NB4 (cell line): ENCODE data around the gene ASCC1.

ENCODE experiments used
- DNase-seq: peaks from one replicate; pipeline ENCODE4 v3.0.0; 2010; ENCODE audit warnings: low read depth
- H3K4me3 ChIP-seq: one replicate; pipeline ENCODE4 v1.5.1; 2011; ENCODE audit warnings: mild to moderate bottlenecking, low read depth, low read length, moderate library complexity
- MYC ChIP-seq: IDR thresholded peaks from 2 replicates; pipeline ENCODE4 v1.6.1; 2011; ENCODE audit warnings: low read depth, low read length
- POLR2A ChIP-seq: IDR thresholded peaks from 2 replicates; pipeline ENCODE4 v1.6.1; 2011; ENCODE audit warnings: mild to moderate bottlenecking; ENCODE audit not compliant: insufficient read length; ENCODE audit errors: extremely low read depth
- TF ChIP-seq, protein P1 (sequence below): IDR thresholded peaks from 2 replicates; pipeline ENCODE4 v1.6.1; 2011; ENCODE audit warnings: low read depth, low read length
- TF ChIP-seq, protein P2 (sequence below): IDR thresholded peaks from one replicate; pipeline ENCODE4 v1.5.1; 2012; ENCODE audit warnings: low read depth, low read length

Gene ASCC1

DNA sequence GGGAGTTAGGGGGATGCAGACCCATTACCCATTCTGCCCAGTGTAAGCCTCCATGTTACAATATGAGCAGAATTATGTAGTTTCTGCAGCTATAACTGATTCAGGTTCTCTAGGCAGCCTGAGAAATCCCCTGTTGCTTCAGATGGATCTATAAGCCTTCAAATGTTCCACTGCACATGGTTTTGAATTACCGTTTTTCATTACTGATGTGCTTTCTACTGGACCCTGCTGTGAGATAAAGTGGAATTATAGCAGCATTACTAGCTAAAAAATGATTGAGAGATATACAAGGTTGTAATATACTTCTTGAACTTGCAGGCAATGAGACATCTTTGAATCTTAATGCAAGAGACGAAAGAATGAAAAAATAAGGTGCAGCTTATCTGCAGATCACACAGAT lies 38.6 kb downstream of the ASCC1 start:
- no peak for DNase-seq
- no peak for TF ChIP-seq POLR2A
- H3K4me3 ChIP-seq: no peak overlapping the region

DNA sequence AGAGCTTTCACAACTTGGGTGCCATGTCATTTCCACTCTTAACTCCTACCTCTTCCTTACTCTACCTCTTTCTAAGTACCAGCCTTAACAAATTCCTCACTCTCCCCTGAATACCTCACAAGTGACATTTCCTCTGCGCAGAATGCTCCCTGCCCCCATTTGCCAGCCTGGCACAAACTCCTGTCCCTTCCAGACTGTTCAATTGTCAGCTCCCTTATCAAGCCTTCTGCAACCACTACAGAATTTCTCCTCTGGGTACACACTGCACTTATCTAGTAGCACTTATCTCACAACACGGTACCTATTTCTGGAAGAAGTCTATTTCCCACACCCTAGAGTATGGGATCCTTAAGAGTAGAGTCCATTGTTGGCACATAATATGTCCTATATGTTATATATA lies 39.4 kb downstream of the ASCC1 start:
- no peak overlapping the region for H3K4me3 ChIP-seq
- no peak for DNase-seq
- TF ChIP-seq POLR2A (no peak), MYC (no peak)
- TF ChIP-seq, protein P1, sequence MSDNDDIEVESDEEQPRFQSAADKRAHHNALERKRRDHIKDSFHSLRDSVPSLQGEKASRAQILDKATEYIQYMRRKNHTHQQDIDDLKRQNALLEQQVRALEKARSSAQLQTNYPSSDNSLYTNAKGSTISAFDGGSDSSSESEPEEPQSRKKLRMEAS: no peak
- TF ChIP-seq, protein P2, sequence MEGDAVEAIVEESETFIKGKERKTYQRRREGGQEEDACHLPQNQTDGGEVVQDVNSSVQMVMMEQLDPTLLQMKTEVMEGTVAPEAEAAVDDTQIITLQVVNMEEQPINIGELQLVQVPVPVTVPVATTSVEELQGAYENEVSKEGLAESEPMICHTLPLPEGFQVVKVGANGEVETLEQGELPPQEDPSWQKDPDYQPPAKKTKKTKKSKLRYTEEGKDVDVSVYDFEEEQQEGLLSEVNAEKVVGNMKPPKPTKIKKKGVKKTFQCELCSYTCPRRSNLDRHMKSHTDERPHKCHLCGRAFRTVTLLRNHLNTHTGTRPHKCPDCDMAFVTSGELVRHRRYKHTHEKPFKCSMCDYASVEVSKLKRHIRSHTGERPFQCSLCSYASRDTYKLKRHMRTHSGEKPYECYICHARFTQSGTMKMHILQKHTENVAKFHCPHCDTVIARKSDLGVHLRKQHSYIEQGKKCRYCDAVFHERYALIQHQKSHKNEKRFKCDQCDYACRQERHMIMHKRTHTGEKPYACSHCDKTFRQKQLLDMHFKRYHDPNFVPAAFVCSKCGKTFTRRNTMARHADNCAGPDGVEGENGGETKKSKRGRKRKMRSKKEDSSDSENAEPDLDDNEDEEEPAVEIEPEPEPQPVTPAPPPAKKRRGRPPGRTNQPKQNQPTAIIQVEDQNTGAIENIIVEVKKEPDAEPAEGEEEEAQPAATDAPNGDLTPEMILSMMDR: no peak

DNA sequence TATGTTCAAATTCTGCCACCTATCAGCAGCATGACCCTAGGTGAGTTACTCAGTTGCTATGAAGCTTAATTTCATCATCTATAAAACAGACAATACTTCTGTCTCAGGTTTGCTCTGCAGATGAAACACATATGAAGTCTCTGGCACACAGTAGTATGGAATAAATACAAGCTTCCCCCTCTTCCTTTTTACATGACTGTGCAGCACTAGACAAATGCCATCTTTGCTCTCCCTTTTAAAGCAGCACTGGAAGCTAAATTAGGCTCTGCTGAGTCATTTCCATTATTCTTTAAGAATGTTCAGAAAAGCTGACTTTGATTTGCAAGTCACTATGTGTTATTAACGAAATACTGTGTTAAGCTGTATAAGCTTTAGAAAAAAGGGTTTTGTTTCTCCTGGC lies 40.9 kb downstream of the ASCC1 start:
- TF ChIP-seq, protein P2: no peak
- TF ChIP-seq POLR2A (no peak), MYC (no peak)
- TF ChIP-seq, protein P1: no peak
- no peak for DNase-seq

DNA sequence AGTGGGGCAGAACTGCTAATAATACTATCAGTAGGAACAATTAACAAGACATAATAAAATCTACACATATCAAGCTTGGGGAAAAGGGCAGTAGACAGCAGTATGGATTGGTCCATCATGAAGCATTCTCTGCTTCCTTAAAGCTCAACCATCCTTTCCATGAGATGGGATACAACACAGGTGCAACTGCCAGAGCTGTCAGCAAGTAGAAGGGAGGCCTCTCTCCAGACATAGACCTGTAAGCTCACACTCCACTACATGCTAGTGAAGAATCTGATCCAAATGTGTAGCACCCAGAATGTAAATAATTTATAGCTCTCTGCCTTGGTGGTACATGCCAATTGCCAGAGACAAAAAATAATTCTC lies 41.8 kb downstream of the ASCC1 start:
- DNase-seq: no peak
- H3K4me3 ChIP-seq: no peak overlapping the region
- TF ChIP-seq, protein P1: no peak
- TF ChIP-seq, protein P2: no peak
- TF ChIP-seq POLR2A: no peak
- TF ChIP-seq MYC: no peak

More for the DNA sequence above, 40.9 kb downstream of the ASCC1 start:
- no peak overlapping the region for H3K4me3 ChIP-seq

DNA sequence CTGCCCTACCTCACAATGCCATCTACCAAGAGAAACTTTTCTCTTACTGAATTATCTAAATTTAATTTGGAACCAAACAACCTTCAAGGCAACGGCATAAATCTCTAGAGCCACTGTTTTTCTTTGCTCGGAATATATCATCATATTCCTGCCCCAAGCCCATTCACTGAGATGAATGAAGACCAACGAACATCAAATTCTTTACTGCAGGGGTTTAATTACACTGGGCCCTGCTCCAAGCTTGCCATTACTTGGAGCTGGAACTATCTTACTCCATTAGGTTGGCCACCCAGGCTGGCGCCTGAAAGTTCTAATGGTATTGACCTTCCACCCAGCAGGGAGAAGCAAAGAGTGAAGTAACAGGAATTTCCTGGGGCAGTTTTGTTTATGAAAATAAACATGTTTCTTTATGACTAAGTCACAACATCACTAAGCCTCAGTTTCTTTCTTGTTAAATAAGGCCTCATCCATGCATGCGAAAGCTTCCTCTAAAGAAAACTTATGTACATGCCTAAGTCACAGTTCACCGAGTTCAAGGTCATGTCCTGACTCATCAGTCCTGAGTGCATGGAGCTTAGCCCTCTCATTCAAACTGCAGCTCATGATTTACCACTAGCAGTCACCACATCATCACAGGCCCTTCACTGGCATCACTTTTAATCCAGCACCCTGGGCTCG lies 42.3 kb downstream of the ASCC1 start:
- TF ChIP-seq, protein P1: no peak
- no peak for TF ChIP-seq MYC
- TF ChIP-seq, protein P2: no peak
- no peak for TF ChIP-seq POLR2A
- DNase-seq: peak; percentile 22
- H3K4me3 ChIP-seq: no peak overlapping the region

DNA sequence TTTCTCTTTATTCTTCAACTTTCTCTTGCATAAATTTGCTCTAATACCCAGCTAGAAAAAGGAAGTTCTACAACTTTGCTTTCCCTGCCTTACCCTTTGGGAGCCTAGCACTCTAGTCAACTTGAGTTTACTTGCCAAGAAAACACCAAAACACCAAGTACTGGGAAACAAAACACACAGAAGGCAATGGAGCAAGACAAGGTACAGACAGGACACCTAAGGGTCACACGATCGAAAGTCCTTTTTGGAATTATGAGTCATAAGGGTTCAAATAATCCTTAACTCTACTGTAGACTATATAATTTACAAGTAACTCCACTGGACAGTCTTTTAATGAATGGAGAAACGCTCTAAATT lies 42.8 kb downstream of the ASCC1 start:
- H3K4me3 ChIP-seq: no peak overlapping the region

More for the DNA sequence above, 42.8 kb downstream of the ASCC1 start:
- DNase-seq: peak; percentile 16
- no peak for TF ChIP-seq POLR2A
- TF ChIP-seq, protein P1: no peak
- TF ChIP-seq, protein P2: no peak
- TF ChIP-seq MYC: no peak
